A549 (cell line): ENCODE data around the gene SAMD4B. TPM values are rescaled to one million over a fixed set of nuclear protein-coding genes. Genes with fewer than 3 reads are reported as not detected.

Experiments
- ATAC-seq, 2 experiments: fragments of 200-7000 bp in 1 of 2; fragments of >200 bp in 1 of 2; cut with Nextera tagmentation in 1 of 2; cut with Tn5 transposase in 1 of 2; 3 replicates each; pipeline versions ENCODE4 v1.8.0 to v1.9.1; 2018 to 2020; ENCODE audit warnings: mild to moderate bottlenecking in 1 of 2, moderate library complexity in 1 of 2
- CTCF ChIA-PET: fragments of 300-600 bp; sonication (Branson Sonifier 250); formaldehyde crosslinking; extraction: SDS; loops from one replicate; lab custom pipeline; 2021; ENCODE audit warnings: antibody characterized with exemption, inconsistent platforms; lab: Yijun Ruan, JAX
- POLR2A ChIA-PET: fragments of 350-600 bp; formaldehyde crosslinking; extraction: SDS; loops from one replicate; lab custom pipeline; 2021; ENCODE audit warnings: antibody characterized with exemption, inconsistent platforms; lab: Yijun Ruan, JAX
- DNase-seq, 2 experiments: peaks; one replicate each; pipeline versions ENCODE4 v3.0.0 to v3.0.0-alpha.2; 2011 to 2016; ENCODE audit warnings: low read depth in 1 of 2, low spot score in 1 of 2
- FAIRE-seq: peaks from 2 replicates; lab custom pipeline; 2011; peaks lifted over from hg19 to GRCh38; lab: Jason Lieb, UNC
- H3K27ac ChIP-seq, 2 experiments: fragments of >200 bp; sonication (Bioruptor Twin); formaldehyde crosslinking; 3 replicates each; pipeline ENCODE4 v1.5.1; 2016 to 2017
- H3K4me1 ChIP-seq: fragments of >200 bp; sonication (Bioruptor Twin); formaldehyde crosslinking; 3 replicates; pipeline ENCODE4 v1.6.1; 2016
- H3K4me2 ChIP-seq: fragments of >200 bp; sonication (Bioruptor Twin); formaldehyde crosslinking; 3 replicates; pipeline ENCODE4 v1.6.1; 2016
- H3K4me3 ChIP-seq: fragments of >200 bp; sonication (Bioruptor Twin); formaldehyde crosslinking; 3 replicates; pipeline ENCODE4 v1.5.1; 2016
- H3K9me3 ChIP-seq: fragments of >200 bp; sonication (Bioruptor Twin); formaldehyde crosslinking; 3 replicates; pipeline ENCODE4 v1.6.1; 2016
- BCL3 ChIP-seq: fragments of >200 bp; sonication (Bioruptor Twin); formaldehyde crosslinking; IDR thresholded peaks from 3 replicates; pipeline ENCODE4 v1.6.1; 2016
- CBX2 ChIP-seq: fragments of 200-600 bp; sonication (generic); IDR thresholded peaks from 2 replicates; pipeline ENCODE4 v1.6.1; 2016; ENCODE audit warnings: low read depth, mild to moderate bottlenecking, borderline replicate concordance
- CEBPB ChIP-seq, 2 experiments: fragments of >200 bp in 1 of 2; sonication (Bioruptor Twin) in 1 of 2; formaldehyde crosslinking in 1 of 2; IDR thresholded peaks; 2 replicates each; pipeline ENCODE4 v1.6.1; 2012 to 2016
- CHD4 ChIP-seq: fragments of 200-600 bp; sonication (generic); IDR thresholded peaks from 2 replicates; pipeline ENCODE4 v1.6.1; 2016; ENCODE audit warnings: antibody characterized with exemption, mild to moderate bottlenecking, borderline replicate concordance
- CTCF ChIP-seq: fragments of >200 bp; sonication (Bioruptor Twin); formaldehyde crosslinking; IDR thresholded peaks from 3 replicates; pipeline ENCODE4 v1.5.1; 2016
- EHF ChIP-seq: fragments of 250-450 bp; sonication (Bioruptor Pico); IDR thresholded peaks from 2 replicates; pipeline ENCODE4 v1.5.0; 2020; ENCODE audit warnings: mild to moderate bottlenecking
- EP300 ChIP-seq, 2 experiments: fragments of >200 bp; sonication (Bioruptor Twin); formaldehyde crosslinking; IDR thresholded peaks; 2 replicates in 1 of 2; 3 replicates in 1 of 2; pipeline ENCODE4 v1.6.1; 2016 to 2017
- FOSL2 ChIP-seq, 2 experiments: fragments of 450-650 bp in 1 of 2; fragments of >200 bp in 1 of 2; sonication (Bioruptor Twin) in 1 of 2; formaldehyde crosslinking; IDR thresholded peaks; 2 replicates each; pipeline versions ENCODE4 v1.5.0 to v1.6.1; 2016 to 2020; ENCODE audit warnings: mild to moderate bottlenecking in 1 of 2, moderate library complexity in 1 of 2
- GATA3 ChIP-seq: IDR thresholded peaks from 2 replicates; pipeline ENCODE4 v1.6.1; 2012; ENCODE audit warnings: borderline replicate concordance
- HEYL ChIP-seq: fragments of 250-450 bp; sonication (Bioruptor Pico); IDR thresholded peaks from 2 replicates; pipeline ENCODE4 v1.8.0; 2021; ENCODE audit warnings: mild to moderate bottlenecking, moderate library complexity
- HMGXB4 ChIP-seq: fragments of 250-450 bp; sonication (Bioruptor Pico); IDR thresholded peaks from 2 replicates; pipeline ENCODE4 v1.5.0; 2021; ENCODE audit warnings: mild to moderate bottlenecking, moderate library complexity, borderline replicate concordance
- HOXA7 ChIP-seq: fragments of 250-450 bp; sonication (Bioruptor Pico); IDR thresholded peaks from 2 replicates; pipeline ENCODE4 v1.5.0; 2020; ENCODE audit warnings: mild to moderate bottlenecking, moderate library complexity
- HOXB13 ChIP-seq: fragments of 250-450 bp; sonication (Bioruptor Pico); IDR thresholded peaks from 2 replicates; pipeline ENCODE4 v1.5.0; 2020; ENCODE audit warnings: low read depth, mild to moderate bottlenecking, moderate library complexity
- JUN ChIP-seq, 2 experiments: fragments of >200 bp; sonication (Bioruptor Twin); formaldehyde crosslinking; IDR thresholded peaks; 2 replicates in 1 of 2; 3 replicates in 1 of 2; pipeline ENCODE4 v1.6.1; 2016 to 2017
- JUNB ChIP-seq: fragments of >200 bp; sonication (Bioruptor Twin); formaldehyde crosslinking; IDR thresholded peaks from 2 replicates; pipeline ENCODE4 v1.6.1; 2016
- KDM1A ChIP-seq: fragments of 200-600 bp; sonication (generic); IDR thresholded peaks from 2 replicates; pipeline ENCODE4 v1.6.1; 2016; ENCODE audit warnings: low read depth, mild to moderate bottlenecking
- MAX ChIP-seq: IDR thresholded peaks from 2 replicates; pipeline ENCODE4 v1.6.1; 2012
- MYC ChIP-seq: IDR thresholded peaks from 2 replicates; pipeline ENCODE4 v1.6.1; 2012; ENCODE audit warnings: mild to moderate bottlenecking, inconsistent platforms, low read length, improper control_type of control experiment, borderline replicate concordance
- NPAS2 ChIP-seq: fragments of 250-450 bp; sonication (Bioruptor Pico); IDR thresholded peaks from 2 replicates; pipeline ENCODE4 v1.8.0; 2022; ENCODE audit warnings: mild to moderate bottlenecking, moderate library complexity, borderline replicate concordance
- NR3C1 ChIP-seq: fragments of >200 bp; sonication (Bioruptor Twin); formaldehyde crosslinking; IDR thresholded peaks from 3 replicates; pipeline ENCODE4 v1.6.1; 2017
- PBX3 ChIP-seq: IDR thresholded peaks from 2 replicates; pipeline ENCODE4 v1.6.1; 2012
- PHF8 ChIP-seq: fragments of 200-600 bp; sonication (generic); IDR thresholded peaks from 2 replicates; pipeline ENCODE4 v1.6.1; 2016; ENCODE audit warnings: low read depth, mild to moderate bottlenecking, antibody characterized with exemption, moderate library complexity, borderline replicate concordance
- POLR2A ChIP-seq: IDR thresholded peaks from 2 replicates; pipeline ENCODE4 v1.6.1; 2012; ENCODE audit warnings: mild to moderate bottlenecking, low read length
- RAD21 ChIP-seq, 2 experiments: fragments of >200 bp in 1 of 2; sonication (Bioruptor Twin) in 1 of 2; formaldehyde crosslinking in 1 of 2; IDR thresholded peaks in 1 of 2; conservative IDR thresholded peaks in 1 of 2; 2 replicates in 1 of 2; 3 replicates in 1 of 2; pipeline ENCODE4 v1.6.1; 2012 to 2018; ENCODE audit warnings: inconsistent platforms in 1 of 2
- SMC3 ChIP-seq: fragments of >200 bp; sonication (Bioruptor Twin); formaldehyde crosslinking; IDR thresholded peaks from 3 replicates; pipeline ENCODE4 v1.6.1; 2018; ENCODE audit warnings: inconsistent platforms
- SREBF2 ChIP-seq: fragments of 450-650 bp; IDR thresholded peaks from 2 replicates; pipeline ENCODE4 v1.6.1; 2014; ENCODE audit warnings: mild to moderate bottlenecking, moderate library complexity
- TP53 ChIP-seq: fragments of 250-450 bp; sonication (Bioruptor Pico); IDR thresholded peaks from 2 replicates; pipeline ENCODE4 v1.5.0; 2021; ENCODE audit warnings: mild to moderate bottlenecking, moderate library complexity
- ZNF302 ChIP-seq: fragments of 250-450 bp; sonication (Bioruptor Pico); IDR thresholded peaks from 2 replicates; pipeline ENCODE4 v1.9.0; 2021; ENCODE audit warnings: inconsistent platforms, mild to moderate bottlenecking, moderate library complexity
- ZSCAN20 ChIP-seq: fragments of 250-450 bp; sonication (Bioruptor Pico); IDR thresholded peaks from 2 replicates; pipeline ENCODE4 v1.8.0; 2022; ENCODE audit warnings: mild to moderate bottlenecking, moderate library complexity
- WGBS: methylation state at CpG from one replicate; pipeline ENCODE4 v1.1.6; 2017; ENCODE audit errors: missing lambda C conversion rate; 5-methylcytosine and 5-hydroxymethylcytosine counted together
- polyA plus RNA-seq, 4 experiments: library from polyadenylated mRNA; depleted of rRNA in 3 of 4; stranded (reverse); fragments of >200 nt; fragmentation: RNase III in 1 of 4; extraction: RNeasy Plus Mini Kit Qiagen cat#74134 plus additional on column Dnase treatment in 1 of 4; gene quantifications; 2 replicates in 3 of 4; 3 replicates in 1 of 4; pipeline ENCODE4 v1.2.3, GENCODE V29; 2011 to 2017

The SAMD4B gene
- polyA plus RNA-seq, 2 of the 4 experiments (the other 2 are of a cell fraction), result 82.1 to 118 TPM

- DNase-seq, result no peak
- no peak for TF ChIP-seq MYC
- TF ChIP-seq ZNF302 (CRISPR knock-in tag), result 0 out of 2 replicates have a peak, but pooled peaks have one; percentile 4
- TF ChIP-seq FOSL2 (IDR thresholded peaks at IDR 0.05), result no peak
- TF ChIP-seq FOSL2 (CRISPR knock-in tag; IDR thresholded peaks at IDR 0.05), result no peak
- 0 out of 2 replicates have a peak, but pooled peaks have one; percentile 10 for TF ChIP-seq HMGXB4 (CRISPR knock-in tag)
- TF ChIP-seq SMC3, result no peak
- TF ChIP-seq NR3C1, result no peak
- no peak for TF ChIP-seq HEYL (CRISPR knock-in tag)
- no peak for TF ChIP-seq PHF8
- no peak for TF ChIP-seq NPAS2 (CRISPR knock-in tag)
- TF ChIP-seq CTCF, result no peak
- TF ChIP-seq EHF, result no peak; the same call in 1 of the 2 replicates
- TF ChIP-seq MAX, result peak; percentile 19; the same call in 1 of the 2 replicates
- TF ChIP-seq CBX2, result no peak
- TF ChIP-seq POLR2A, result no peak
- TF ChIP-seq CHD4, result no peak
- TF ChIP-seq PBX3, result no peak
- no peak for TF ChIP-seq HOXB13 (CRISPR knock-in tag)
- no peak for TF ChIP-seq KDM1A
- TF ChIP-seq JUNB, result no peak
- TF ChIP-seq ZSCAN20 (CRISPR knock-in tag), result no peak
- TF ChIP-seq GATA3, result no peak; the same call in 1 of the 2 replicates
- TF ChIP-seq BCL3, result no peak
- no peak for TF ChIP-seq RAD21 (conservative IDR thresholded peaks at IDR 0.05 in 1 of 2, IDR thresholded peaks at IDR 0.05 in 1 of 2)
- TF ChIP-seq HOXA7, result 0 out of 2 replicates have a peak, but pooled peaks have one; percentile 7
- TF ChIP-seq CEBPB (IDR thresholded peaks at IDR 0.05), result no peak
- no peak for TF ChIP-seq SREBF2
- no peak for TF ChIP-seq TP53 (CRISPR knock-in tag)
- no peak for TF ChIP-seq EP300 (IDR thresholded peaks at IDR 0.05)
- TF ChIP-seq JUN (IDR thresholded peaks at IDR 0.05), result no peak; a peak in 1 of 5 replicates
- TF ChIP-seq, all 56 proteins: peak for 4
- peak overlapping the region; percentile 83 to 90; a peak in 4 of 6 replicates for H3K27ac ChIP-seq
- no peaks in the 10 kb centered on the region for H3K9me3 ChIP-seq
- no peak for ATAC-seq
- ChIA-PET POLR2A (interaction anchor here (0.6 to 2.7 kb wide), 9 partner anchors 9 to 100 kb away, joined by 3 to 17 read pairs (median 3); partner anchors contain the start of genes EID2B, PLEKHG2 and SUPT5H), CTCF (interaction anchor here (0.6 to 23.5 kb wide), 9 partner anchors 15 to 435 kb away, joined by 3 to 457 read pairs (median 7); partner anchors contain the start of genes EID2B, MED29, PAF1 and PLEKHG2)
- peak overlapping the region; percentile 91; the same call in 2 of the 3 replicates for H3K4me2 ChIP-seq
- no peak for FAIRE-seq
- H3K4me1 ChIP-seq, result peaks cover 79% of the 10 kb centered on the region
- 87% methylated on average over 8 of the region's 8 CpGs for WGBS
- peak overlapping the region; percentile 80; the same call in 1 of the 3 replicates for H3K4me3 ChIP-seq
Observed at GRCh38 chr19:39432677-39433025, 90.4 kb downstream of the SAMD4B start.
